GM18517 (cell line): Measurements from ENCODE around the gene HJV.
A peak's percentile ranks its signal among the peaks of the same experiment; 100 is the strongest.

Experiments used
- ATAC-seq: cut with Tn5 transposase; IDR thresholded peaks from one replicate; pipeline ENCODE4 v1.9.1; 2021; ENCODE audit warnings: mild to moderate bottlenecking, moderate library complexity; ENCODE audit not compliant: unreplicated experiment

The HJV gene

DNA sequence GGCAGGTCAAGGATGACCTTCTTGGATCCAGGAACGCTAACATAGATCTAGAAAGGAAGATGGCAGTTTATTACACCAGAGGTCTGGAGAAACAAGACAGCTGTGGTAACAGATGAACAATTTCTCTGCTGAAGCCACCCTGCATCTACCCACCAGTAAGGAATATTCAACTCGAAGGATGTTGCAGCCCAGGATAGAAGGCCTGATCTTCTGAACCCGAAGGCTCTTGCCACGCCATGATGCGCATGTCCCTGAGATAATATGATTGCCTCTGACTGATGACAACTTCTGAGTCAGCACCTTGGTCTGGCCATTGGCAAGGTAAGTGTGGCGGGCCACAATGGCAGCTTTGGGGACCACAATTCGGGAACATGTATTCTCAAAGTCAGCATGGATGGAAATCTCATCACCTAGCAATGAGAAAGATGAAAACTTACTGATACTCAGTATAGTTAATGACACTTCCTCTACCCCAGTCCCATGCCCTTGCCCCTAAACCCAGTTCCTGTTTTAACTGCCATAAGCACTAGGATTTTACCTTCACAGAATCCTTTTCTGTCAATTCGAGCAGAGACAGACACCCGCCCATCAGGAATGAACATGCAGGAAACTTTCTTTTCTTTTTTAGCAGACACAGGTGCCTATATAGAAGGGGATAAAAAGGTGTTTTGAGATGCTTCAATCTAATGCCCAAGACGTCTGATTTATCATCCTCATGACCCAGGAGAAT, 27.0 kb downstream of the HJV start:
- ATAC-seq, result no peak

DNA sequence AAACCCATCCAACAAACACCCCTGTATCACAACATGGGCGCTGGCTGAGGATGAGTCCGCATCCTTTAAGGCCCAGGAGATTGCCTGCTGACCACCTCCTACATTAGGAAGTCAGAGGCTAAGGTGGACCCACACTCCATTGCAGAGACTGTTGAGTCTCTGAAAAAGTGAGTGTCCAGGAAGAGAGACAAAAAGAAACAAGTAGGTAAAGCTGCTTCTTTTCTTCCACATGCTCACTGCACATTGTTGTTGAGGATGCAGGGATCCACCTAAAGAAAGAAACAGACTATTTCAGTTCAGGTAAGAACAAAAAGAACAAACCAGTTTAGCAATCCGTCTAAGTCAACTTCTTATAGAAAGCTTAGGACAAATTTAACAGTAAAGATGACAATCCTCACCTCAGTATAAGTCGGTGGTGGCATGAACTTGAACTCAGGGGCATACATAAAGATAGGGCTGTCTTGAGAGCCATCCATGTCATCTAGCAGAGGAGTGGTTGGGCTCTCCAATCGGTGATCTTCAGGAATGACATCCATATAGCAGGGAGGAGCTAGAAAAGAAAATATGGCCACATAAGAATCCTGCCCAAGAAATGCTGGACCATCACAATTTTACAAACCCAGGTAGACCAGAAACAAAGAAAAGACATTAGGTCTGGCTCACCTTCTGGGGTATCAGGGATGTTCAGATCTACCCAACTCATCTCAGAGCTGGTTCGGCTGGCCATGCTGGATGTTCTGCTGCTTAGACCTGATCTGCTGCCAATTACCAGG, 27.7 kb downstream of the HJV start:
- ATAC-seq, result no peak

DNA sequence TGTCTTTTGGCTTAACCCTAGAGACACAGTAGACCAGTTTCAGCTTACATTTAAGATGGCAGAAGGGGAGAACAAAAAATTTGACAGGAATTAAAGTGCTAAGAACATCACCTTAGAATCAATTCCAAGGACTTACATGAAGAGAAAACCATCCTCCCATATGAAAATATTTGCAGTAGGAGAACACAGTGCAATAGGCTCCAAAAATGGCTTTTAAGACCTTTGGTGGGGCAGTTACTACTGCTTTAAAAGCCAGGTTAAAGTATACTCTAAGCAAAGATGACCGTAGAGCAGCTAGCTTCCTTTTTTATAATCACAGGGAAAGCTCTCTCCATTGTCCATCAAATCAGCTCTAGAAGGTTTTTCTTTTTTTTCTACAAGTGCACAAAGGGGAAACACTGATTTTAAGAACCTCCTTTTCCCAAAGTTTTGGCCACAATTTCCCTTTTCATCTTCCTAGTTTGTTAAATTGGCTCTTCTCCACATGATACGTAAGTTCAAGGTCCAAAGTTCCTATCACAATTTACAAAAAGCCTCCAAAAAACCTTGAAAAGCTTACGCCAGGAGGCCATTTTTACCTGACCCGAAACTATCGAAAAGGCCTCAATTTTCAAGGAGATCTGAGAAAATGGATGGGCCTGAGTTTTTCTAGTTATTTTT, 28.4 kb downstream of the HJV start:
- ATAC-seq, result no peak

DNA sequence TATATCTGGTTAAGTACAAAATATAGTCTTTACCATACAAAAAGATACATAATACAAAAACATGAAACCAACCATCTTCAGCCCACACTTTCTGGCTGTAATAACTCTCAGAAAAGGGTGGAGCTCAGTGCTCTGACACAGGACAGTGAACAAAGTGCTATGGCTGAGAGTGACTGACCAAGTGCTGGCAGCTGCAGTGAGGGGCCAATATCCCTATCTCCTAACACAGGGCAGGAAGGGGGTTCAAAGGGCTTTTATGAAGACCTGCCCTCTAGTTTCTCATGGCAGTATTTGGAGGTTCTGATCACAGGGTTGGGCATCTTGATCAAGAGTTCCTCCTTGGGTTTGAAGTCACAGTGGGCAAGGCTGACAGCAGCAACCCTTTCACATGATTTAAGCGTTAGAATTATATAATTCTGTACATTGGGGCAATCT, 29.0 kb downstream of the HJV start:
- no peak for ATAC-seq

DNA sequence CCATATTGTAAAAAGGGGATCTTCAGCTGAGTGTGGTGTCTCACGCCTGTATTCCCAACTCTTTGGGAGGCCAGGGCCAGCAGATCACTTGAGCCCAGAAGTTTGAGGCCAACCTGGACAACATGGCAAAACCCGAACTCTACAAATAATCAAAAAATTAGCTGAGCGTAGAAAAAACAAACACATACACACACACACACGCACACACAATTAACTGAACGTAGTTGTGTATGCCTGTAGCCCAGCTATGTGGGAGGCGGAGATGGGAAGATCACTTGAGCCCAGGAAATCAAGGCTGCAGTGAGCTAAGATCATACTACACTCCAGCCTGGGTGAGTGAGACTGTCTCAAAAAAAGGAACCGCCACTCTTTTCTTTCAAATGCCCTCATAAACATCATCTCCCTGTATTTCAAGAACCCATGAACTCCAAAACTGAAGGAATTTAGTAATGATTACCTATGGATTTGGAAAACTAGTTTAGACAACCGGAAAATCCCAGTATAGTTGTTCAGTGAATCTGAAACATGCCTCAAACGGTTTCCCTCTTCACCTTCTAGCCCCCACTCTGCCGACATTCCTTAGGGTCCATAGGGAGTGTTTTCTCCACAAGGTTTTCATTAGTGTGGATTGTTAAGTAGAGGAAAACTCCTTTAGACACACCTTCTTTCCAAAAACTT, 29.7 kb downstream of the HJV start:
- ATAC-seq, result no peak

DNA sequence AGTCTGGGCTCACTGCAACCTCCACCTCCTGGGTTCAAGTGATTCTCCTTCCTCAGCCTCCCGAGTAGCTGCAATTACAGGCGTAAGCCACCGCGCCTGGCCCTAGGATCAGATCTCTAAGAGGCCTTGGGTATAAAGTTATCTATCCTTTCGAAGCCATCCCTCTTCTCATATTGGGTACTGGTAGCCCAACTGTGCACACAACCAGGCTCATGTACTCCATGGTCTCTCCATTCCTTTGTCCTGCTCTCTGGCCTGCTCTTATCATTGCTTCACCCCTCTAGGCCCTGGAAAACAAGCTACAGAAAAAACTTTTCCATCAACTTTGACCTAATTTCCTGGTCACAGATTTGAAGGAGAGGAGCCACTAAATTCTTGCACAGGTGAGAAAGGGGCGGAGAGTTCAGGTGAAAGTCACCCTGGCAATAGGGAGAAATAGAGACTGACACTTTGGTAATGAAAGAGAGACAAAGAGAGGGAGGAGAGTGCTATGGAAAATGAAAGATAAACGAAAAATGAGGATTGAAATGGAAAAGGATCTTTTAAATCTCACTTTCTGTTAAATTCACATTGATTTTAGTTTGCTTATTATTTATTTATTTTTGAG, 31.2 kb downstream of the HJV start:
- ATAC-seq, result no peak

DNA sequence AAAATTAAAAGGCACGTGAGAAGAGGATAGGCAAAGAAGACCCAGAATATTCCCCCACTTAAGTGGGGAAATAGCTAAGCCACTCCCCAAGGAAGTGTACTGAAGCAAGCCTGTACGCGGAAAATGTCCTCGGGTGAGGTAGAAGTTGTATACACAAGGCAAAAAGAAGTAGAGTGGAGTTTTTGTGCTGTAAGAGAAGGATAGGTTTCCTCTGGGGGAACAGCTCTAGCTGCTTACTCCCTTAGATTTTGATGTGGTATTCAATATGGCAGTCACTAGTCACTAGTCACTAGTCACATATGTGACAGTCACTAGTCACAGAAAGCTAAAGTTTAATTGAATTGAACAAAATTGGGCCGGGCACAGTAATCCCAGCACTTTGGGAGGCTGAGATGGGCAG, 32.8 kb downstream of the HJV start:
- ATAC-seq, result no peak

DNA sequence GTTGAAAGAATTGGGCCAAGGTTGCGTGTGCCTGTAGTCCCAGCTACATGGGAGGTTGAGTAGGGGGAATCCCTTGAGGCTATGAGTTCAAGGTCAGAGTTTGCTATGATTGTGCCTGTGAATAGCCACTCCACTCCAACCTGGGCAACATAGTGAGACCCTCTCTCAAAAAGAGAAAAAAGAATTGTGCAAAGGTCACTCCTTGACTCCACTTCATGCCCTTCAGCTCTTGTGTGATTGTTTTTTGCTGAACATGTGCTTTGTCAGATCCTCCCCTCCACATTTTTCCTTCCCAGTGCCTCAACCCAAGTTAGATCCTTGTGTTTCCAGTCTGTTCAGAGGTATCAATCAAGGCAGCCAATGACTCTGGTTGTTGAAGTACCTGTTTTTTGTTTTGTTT, 33.6 kb downstream of the HJV start:
- no peak for ATAC-seq

DNA sequence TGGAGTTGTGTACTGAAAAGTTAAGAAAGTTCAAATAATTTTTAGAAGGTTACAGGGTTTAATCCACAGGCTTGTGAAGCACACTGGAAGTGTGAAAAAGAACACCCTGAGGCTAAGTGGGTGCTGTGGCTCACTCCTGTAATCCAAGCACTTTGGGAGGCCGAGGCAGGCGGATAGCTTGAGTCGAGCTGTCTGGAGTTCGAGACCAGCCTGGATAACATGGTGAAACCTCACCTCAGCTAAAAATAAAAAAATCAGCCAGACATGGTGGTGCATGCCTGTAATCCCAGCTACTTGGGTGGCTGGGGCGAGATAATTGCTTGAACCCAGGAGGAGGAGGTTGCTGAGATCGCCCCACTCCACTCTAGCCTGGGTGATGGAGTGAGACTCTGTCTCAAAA, 35.0 kb downstream of the HJV start:
- no peak for ATAC-seq

DNA sequence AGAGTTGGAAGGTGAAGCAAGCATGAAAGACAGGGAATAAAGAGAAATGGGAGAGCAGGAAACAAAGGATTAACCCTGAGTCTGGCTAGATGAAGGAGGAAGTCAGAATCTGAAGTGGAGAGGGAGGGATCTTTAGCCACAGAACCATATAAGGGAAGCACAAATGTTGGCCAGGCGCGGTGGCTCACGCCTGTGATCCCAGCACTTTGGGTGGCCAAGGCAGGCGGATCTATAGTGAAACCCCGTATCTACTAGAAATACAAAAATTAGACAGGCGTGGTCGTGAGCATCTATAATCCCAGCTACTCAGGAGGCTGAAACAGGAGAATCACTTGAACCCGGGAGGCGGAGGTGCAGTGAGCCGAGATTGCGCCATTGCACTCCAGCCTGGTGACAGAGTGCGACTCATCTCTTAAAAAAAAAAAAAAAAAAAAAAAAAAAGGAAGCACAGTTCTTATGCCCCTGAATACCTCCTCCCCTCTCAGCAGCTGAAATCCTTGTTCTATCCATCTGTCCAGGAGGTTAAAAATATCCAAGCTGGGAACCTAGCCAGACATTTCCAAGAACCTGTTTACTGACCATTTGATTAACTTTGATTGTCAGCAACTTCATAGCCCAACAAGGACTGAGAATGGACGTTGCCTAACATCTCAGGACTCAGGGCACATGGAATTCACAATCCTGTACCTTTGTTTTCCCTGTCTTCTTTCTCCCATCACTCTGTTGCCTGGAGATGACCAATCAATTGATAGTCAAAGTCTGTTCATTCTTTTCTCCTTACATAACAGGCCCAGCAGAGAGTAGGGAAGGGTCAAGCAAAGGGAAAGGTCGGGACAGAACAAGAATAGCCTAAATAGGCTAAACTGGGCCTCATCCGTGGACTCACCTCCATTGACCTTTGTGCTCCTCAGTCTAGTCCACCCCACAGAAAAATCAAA, 35.8 kb downstream of the HJV start:
- ATAC-seq, result no peak

DNA sequence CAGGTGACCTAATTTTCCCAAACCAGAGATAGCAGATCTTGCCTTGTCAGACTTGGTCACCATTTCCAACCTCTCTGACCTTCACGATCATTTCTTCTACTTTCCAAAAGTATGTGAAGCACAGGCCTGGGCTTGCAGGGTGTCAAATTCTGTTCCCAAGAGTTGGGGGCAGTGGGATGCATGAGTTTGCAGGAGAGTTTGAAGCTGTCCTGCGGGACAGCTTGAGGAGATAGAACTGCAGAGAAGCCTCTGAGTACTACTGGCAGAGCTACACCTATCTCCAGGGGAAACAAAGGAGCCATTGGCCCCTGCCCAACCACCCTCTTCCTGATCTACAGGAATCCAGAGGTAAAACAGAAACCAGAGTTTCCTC, 36.4 kb downstream of the HJV start:
- no peak for ATAC-seq

DNA sequence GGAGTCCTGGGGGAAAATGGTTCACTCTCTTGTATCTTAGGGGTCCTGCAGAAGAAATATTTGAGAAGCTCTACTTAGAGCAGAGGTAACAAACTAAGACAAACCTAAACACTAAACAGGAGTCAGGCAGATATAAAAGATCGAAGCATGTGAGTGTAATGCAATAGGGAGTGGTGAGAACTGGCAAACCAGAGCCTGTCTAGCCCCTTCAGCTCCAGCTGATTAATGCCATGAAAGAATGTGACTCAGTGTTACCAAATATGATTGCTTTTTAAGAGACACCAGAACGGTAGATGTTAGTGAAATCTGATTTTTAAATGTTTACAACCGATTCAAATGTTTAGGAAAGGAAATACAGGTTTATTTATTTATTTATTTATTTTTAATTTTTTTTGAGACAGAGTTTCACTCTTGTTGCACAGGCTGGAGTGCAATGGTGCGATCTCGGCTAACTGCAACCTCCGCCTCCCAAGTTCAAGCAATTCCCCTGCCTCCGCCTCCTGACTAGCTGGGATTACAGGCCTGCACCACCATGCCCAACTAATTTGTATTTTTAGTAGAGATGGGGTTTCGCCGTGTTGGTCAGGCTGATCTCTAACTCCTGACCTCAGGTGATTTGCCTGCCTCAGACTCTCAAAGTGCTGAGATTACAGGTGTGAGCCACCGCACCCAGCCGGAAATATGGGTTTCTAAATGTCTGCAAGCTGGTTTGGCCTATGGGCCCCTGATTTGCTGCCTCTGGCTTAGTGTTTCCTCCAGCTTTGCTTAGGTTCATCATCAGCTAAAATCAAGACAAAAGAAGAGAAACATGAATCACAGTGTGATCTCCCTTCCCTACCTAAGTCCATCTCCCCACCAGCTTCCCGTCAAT, 37.3 kb downstream of the HJV start:
- no peak for ATAC-seq

DNA sequence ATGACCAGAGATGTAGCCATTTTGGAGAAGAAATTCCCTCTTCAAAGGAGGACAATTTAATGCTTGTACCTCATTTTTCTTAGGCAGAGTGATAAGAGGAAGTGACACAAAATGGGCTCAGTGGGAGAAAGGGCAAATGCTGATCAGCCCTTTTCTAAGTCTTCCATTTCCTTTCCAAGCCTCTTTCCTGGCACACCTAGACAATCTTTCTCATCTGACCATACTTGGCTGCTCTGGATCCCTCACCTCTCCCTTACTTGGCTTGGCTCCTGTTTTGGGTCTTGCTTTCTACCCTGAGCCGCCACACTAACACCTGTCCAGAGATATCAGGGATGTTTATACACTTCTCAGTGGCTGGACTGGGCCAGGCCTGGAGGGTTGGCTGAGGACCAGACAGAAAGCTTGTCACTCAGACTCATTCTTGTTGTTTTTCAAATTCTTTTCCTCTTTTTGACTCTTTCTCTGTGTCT, 38.3 kb downstream of the HJV start:
- no peak for ATAC-seq

DNA sequence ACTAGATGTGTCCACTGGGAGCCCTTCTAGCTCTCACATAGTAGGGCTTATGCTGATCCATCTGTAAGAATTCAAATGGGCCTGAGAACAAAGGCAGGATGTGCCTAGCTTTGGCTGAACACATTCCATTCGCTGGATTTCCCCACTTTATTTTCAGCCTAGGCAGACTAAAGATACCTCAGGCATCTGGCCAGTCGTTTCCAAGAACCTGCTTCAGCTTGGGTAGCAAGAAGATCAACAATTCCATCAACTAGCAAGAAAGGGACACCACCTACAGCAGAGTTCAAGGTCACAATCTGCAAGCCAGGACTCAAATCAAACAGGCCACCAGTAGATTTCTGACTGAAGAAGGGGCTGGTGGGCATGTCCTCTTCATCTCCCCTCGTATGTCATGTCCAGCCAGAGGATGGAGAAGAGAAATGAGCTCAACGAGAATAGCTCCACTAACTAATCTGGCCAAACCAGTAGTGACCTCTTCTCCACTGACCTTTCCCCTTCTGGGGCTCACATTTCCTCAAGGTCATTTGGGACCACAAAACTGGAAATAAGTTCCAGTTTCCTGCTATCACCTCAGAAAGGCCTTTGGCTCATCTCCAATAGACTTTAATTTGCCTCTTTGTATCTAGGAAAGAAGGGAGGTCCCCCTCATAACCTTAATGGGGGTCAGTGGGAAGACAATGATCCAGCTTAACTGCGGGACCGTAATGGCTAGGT, 39.4 kb downstream of the HJV start:
- no peak for ATAC-seq

DNA sequence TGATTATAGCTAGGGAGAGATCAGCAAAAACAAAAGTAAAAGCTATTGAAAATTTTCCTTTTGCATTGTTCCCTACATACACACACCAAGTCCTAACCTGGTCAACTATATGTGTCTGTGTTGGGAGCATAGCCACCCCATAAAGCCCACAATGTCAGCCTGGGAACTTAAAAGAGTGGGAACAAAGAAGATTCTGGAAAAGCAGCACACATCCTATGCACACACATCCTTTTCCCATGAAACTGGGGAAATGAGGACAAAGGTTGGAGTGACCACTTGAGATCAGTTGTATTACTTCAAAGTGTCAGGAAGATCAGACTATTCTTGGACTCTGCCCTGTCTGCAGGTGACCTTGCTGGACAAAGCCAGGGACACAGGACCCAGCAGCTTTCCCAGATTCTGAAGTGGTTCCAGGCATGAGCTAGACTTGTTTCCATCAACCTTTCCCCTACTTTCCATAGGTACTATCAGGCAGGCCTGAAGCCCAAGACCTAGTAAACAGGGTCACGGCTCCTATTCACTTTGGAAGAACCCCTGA, 41.0 kb downstream of the HJV start:
- ATAC-seq, result peak; percentile 0

DNA sequence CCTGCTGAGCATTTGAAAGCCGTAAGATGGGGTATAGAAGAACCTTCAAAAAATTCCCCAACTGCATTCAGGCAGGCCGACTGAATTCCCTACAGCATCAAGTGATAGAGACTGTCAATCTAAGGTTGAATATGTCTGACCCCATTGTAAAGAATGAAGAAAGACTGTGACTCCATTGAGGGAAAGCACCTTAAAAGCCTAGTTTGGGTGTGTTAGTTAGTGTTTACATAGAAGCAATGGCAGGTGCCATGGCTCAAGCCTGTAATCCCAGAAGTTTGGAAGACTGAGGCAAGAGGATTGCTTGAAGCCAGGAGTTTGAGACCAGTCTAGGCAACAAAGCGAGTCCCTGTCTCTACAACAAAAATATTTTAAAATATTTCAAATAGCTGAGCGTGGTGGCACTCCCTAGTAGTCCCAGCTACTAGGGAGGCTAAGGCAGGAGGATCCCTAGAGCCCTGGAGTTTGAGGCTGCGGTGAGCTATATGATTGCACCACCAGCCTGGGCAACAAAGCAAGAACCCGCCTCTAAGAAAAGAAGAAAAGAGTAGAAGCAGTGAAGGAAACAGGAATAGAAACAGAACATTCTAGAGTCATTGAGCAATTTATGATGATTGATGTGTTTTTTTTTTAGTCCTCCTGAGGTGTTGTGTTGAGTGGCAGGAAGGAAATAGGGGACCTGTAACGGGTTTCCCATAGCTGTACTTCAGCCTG, 41.6 kb downstream of the HJV start:
- ATAC-seq, result peak; percentile 20
